ENCODE measurements around the gene PLPPR1.

DNA sequence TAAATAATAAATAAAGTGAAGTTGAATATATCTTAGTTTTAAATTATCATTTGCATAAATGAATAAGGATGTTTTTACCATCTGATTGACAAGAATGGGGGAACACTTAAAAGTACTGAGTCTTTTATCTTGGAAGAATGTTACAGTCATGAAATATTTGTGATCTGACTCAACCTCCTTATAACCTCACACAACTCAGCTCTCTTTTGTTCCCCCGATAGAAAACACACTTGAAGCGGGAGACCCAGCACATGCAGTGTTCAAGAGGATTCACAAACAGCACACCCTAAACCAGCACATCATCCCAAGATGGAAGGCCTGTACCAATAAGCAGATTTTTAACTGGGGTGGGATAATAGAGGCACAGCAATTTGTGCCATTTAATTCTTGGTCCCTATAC is 340.8 kb downstream of the PLPPR1 start:
- no peak for TF ChIP-seq EZH2 (IDR thresholded peaks at IDR 0.05; ENCODE audit: borderline replicate concordance, low read length)
- TF ChIP-seq, protein P1, sequence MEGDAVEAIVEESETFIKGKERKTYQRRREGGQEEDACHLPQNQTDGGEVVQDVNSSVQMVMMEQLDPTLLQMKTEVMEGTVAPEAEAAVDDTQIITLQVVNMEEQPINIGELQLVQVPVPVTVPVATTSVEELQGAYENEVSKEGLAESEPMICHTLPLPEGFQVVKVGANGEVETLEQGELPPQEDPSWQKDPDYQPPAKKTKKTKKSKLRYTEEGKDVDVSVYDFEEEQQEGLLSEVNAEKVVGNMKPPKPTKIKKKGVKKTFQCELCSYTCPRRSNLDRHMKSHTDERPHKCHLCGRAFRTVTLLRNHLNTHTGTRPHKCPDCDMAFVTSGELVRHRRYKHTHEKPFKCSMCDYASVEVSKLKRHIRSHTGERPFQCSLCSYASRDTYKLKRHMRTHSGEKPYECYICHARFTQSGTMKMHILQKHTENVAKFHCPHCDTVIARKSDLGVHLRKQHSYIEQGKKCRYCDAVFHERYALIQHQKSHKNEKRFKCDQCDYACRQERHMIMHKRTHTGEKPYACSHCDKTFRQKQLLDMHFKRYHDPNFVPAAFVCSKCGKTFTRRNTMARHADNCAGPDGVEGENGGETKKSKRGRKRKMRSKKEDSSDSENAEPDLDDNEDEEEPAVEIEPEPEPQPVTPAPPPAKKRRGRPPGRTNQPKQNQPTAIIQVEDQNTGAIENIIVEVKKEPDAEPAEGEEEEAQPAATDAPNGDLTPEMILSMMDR (IDR thresholded peaks at IDR 0.05; ENCODE audit: low read length), result no peak

All from OCI-LY1 (cell line).